ENCODE data around the gene CAMK2G.

- TF ChIP-seq POLR2AphosphoS5 (IDR thresholded peaks at IDR 0.05; ENCODE audit: low read depth, low read length) (no peak), SIN3A (IDR thresholded peaks at IDR 0.05; ENCODE audit: borderline replicate concordance, insufficient read depth, low read length) (no peak), REST (IDR thresholded peaks at IDR 0.05; ENCODE audit: insufficient read depth in 1 of 2, low read depth in 2 of 2, low read length in 2 of 2) (no peak)
Measured at GRCh38 chr10:73902351-73902750, 28.0 kb upstream of the CAMK2G start.
